ENCODE results near the gene ACY1. TPM values are rescaled to one million over a fixed set of nuclear protein-coding genes. Genes with fewer than 3 reads are reported as not detected.

The ACY1 gene
- total and polyA plus RNA-seq, 2 of the 13 experiments (the other 11 are each of a cell fraction or from before 2014, with no cell fraction given), result 113 to 162 TPM

DNA sequence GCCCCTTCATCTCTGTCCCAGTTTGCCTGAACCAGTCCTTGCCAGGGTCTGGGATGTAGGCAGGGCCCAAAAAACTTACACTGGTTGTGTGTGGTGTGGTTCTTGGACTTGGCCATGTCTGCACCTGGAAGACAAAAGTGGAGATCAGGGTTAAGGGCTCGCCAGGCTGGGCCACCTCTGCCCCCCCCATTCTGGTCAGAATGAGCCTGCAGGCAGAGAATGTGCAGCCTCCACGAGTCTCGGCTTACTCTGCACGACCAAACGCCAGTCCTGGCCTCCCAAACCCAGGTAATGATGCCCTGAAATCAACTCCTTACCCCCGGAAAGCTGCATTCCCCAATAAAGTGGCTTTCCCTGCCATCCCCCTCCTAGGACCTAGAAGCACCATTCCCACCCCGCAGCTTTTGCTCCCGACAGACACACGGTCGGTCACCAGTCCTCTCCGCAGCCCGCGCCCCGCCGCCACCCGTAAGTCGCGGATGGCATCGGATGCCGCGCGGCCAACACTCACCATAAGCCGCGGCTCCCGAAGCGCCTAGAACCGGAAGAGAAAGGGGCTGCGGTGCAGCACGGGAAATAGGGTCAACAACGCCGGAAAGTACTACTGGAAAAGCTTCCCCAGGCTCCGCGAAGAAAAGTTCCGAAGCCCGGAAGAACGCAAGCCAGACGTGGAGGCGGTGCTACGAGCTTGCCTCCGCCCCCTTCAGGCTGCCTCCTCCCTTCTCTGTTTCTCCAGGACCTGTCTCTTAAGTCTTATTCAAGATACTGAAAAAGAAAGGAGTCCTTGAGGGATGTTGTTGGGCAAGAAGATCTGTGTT lies 12.2 kb downstream of the ACY1 start, which contains the start of gene RPL29 (continued):
- TF ChIP-seq, protein P1, sequence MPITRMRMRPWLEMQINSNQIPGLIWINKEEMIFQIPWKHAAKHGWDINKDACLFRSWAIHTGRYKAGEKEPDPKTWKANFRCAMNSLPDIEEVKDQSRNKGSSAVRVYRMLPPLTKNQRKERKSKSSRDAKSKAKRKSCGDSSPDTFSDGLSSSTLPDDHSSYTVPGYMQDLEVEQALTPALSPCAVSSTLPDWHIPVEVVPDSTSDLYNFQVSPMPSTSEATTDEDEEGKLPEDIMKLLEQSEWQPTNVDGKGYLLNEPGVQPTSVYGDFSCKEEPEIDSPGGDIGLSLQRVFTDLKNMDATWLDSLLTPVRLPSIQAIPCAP (CRISPR knock-in tag; IDR thresholded peaks at IDR 0.05; ENCODE audit: low read depth), result no peak
- TF ChIP-seq ELF1 (CRISPR knock-in tag; IDR thresholded peaks at IDR 0.05) (peak; percentile 98), ZBTB38 (CRISPR knock-in tag; IDR thresholded peaks at IDR 0.05) (peak; percentile 76), SAFB2 (CRISPR knock-in tag; IDR thresholded peaks at IDR 0.05; ENCODE audit: borderline replicate concordance, low read depth) (peak; percentile 41; the same call in 1 of the 2 replicates), ZSCAN12 (CRISPR knock-in tag; IDR thresholded peaks at IDR 0.05) (peak; percentile 33; the same call in 1 of the 2 replicates), STAT5B (CRISPR knock-in tag; IDR thresholded peaks at IDR 0.05) (peak; percentile 92; the same call in 1 of the 2 replicates), KLF16 (CRISPR knock-in tag; IDR thresholded peaks at IDR 0.05) (peak in 1 of 2 experiments; percentile 93; a peak in 2 of 4 replicates), ZNF776 (CRISPR knock-in tag; IDR thresholded peaks at IDR 0.05) (peak; percentile 31; the same call in 1 of the 2 replicates), REPIN1 (CRISPR knock-in tag; IDR thresholded peaks at IDR 0.05; ENCODE audit: borderline replicate concordance, low read depth) (peak; percentile 93), ZFP41 (CRISPR knock-in tag; IDR thresholded peaks at IDR 0.05; ENCODE audit: borderline replicate concordance) (0 out of 2 replicates have a peak, but pooled peaks have one; percentile 8), ZNF264 (CRISPR knock-in tag; IDR thresholded peaks at IDR 0.05) (peak; percentile 82; the same call in 1 of the 2 replicates), MED8 (CRISPR knock-in tag; IDR thresholded peaks at IDR 0.05; ENCODE audit: insufficient replicate concordance) (peak; percentile 37), FOXO1 (CRISPR knock-in tag; IDR thresholded peaks at IDR 0.05) (peak; percentile 80)
- TF ChIP-seq, protein P2, sequence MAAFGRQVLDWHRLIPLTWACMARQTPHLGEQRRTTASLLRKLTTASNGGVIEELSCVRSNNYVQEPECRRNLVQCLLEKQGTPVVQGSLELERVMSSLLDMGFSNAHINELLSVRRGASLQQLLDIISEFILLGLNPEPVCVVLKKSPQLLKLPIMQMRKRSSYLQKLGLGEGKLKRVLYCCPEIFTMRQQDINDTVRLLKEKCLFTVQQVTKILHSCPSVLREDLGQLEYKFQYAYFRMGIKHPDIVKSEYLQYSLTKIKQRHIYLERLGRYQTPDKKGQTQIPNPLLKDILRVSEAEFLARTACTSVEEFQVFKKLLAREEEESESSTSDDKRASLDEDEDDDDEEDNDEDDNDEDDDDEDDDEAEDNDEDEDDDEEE (CRISPR knock-in tag; IDR thresholded peaks at IDR 0.05), result peak; percentile 77
- TF ChIP-seq, protein P3, sequence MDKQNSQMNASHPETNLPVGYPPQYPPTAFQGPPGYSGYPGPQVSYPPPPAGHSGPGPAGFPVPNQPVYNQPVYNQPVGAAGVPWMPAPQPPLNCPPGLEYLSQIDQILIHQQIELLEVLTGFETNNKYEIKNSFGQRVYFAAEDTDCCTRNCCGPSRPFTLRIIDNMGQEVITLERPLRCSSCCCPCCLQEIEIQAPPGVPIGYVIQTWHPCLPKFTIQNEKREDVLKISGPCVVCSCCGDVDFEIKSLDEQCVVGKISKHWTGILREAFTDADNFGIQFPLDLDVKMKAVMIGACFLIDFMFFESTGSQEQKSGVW (CRISPR knock-in tag; IDR thresholded peaks at IDR 0.05; ENCODE audit: borderline replicate concordance), result no peak
- TF ChIP-seq, protein P4, sequence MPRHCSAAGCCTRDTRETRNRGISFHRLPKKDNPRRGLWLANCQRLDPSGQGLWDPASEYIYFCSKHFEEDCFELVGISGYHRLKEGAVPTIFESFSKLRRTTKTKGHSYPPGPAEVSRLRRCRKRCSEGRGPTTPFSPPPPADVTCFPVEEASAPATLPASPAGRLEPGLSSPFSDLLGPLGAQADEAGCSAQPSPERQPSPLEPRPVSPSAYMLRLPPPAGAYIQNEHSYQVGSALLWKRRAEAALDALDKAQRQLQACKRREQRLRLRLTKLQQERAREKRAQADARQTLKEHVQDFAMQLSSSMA (CRISPR knock-in tag; IDR thresholded peaks at IDR 0.05), result peak; percentile 85
- TF ChIP-seq, protein P5, sequence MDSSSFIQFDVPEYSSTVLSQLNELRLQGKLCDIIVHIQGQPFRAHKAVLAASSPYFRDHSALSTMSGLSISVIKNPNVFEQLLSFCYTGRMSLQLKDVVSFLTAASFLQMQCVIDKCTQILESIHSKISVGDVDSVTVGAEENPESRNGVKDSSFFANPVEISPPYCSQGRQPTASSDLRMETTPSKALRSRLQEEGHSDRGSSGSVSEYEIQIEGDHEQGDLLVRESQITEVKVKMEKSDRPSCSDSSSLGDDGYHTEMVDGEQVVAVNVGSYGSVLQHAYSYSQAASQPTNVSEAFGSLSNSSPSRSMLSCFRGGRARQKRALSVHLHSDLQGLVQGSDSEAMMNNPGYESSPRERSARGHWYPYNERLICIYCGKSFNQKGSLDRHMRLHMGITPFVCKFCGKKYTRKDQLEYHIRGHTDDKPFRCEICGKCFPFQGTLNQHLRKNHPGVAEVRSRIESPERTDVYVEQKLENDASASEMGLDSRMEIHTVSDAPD (CRISPR knock-in tag; IDR thresholded peaks at IDR 0.05), result peak; percentile 69
- TF ChIP-seq, protein P6, sequence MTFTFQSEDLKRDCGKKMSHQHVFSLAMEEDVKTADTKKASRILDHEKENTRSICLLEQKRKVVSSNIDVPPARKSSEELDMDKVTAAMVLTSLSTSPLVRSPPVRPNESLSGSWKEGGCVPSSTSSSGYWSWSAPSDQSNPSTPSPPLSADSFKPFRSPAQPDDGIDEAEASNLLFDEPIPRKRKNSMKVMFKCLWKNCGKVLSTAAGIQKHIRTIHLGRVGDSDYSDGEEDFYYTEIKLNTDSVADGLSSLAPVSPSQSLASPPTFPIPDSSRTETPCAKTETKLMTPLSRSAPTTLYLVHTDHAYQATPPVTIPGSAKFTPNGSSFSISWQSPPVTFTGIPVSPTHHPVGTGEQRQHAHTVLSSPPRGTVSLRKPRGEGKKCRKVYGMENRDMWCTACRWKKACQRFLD (CRISPR knock-in tag; IDR thresholded peaks at IDR 0.05; ENCODE audit: borderline replicate concordance), result peak; percentile 90
- TF ChIP-seq, protein P7, sequence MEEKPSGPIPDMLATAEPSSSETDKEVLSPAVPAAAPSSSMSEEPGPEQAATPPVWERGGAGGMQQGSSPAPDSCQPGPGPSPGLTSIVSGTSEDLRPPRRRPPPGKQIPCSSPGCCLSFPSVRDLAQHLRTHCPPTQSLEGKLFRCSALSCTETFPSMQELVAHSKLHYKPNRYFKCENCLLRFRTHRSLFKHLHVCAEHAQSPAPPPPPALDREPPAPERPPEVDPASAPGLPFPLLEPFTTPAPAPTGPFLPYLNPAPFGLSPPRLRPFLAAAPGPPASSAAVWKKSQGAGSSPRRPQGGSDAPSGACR (CRISPR knock-in tag; IDR thresholded peaks at IDR 0.05), result peak; percentile 94
- TF ChIP-seq, protein P8, sequence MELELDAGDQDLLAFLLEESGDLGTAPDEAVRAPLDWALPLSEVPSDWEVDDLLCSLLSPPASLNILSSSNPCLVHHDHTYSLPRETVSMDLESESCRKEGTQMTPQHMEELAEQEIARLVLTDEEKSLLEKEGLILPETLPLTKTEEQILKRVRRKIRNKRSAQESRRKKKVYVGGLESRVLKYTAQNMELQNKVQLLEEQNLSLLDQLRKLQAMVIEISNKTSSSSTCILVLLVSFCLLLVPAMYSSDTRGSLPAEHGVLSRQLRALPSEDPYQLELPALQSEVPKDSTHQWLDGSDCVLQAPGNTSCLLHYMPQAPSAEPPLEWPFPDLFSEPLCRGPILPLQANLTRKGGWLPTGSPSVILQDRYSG (CRISPR knock-in tag; IDR thresholded peaks at IDR 0.05), result peak; percentile 76; the same call in 1 of the 2 replicates

Data from HepG2 (cell line).